B cell (primary cell): Measurements from ENCODE around the gene CXCL16.

Experiments used
- CTCF ChIP-seq: fragments of 200-600 bp; IDR thresholded peaks from one replicate; pipeline ENCODE4 v1.8.0; 2022; ENCODE audit warnings: antibody characterized with exemption, mild to moderate bottlenecking
- EZH2 ChIP-seq: IDR thresholded peaks from 2 replicates; pipeline ENCODE4 v1.6.1; 2012; ENCODE audit warnings: borderline replicate concordance, low read depth, mild to moderate bottlenecking, moderate library complexity, low read length; ENCODE audit not compliant: insufficient read depth, poor library complexity, severe bottlenecking

- TF ChIP-seq CTCF (no peak), EZH2 (no peak)
These were observed 45.8 kb upstream of the CXCL16 start for GRCh38 chr17:4785311-4786105.
